Measurements from ENCODE around the gene GPC3. TPM values are rescaled to one million over a fixed set of nuclear protein-coding genes. Genes with fewer than 3 reads are reported as not detected.
"Not testable (repeated sequence)": the region's sequence is repeated elsewhere in the genome, so short reads cannot be mapped to it uniquely, and the experiment has no call there.

The GPC3 gene
- total and polyA plus RNA-seq, 2 of the 4 experiments (the other 2 are of a cell fraction): not detected

- in situ Hi-C loops (cut with MboI; ENCODE audit: low sequenced_read_pairs); intact Hi-C loops (cut with micrococcal nuclease): not testable (repeated sequence)
Observed at GRCh38 chrX:133888084-133888483, 97.3 kb downstream of the GPC3 start.

More at GRCh38 chrX:133888084-133888483, 97.3 kb downstream of the GPC3 start:
- H3K4me3 ChIP-seq (ENCODE audit: insufficient read depth, low read depth, low read length); H3K14ac ChIP-seq (replicated peaks; ENCODE audit: low read depth, low read length); H3K56ac ChIP-seq (ENCODE audit: extremely low read depth, insufficient read depth, low read length); H2BK120ac ChIP-seq (ENCODE audit: low read depth, low read length); H4K91ac ChIP-seq (ENCODE audit: insufficient read depth, low read depth, low read length); H2AK9ac ChIP-seq (replicated peaks; ENCODE audit: low read depth, low read length, poor library complexity); H3K36me3 ChIP-seq (ENCODE audit: control insufficient read depth, insufficient read depth, low read length); H2AK5ac ChIP-seq (ENCODE audit: low read depth, low read length); H2BK20ac ChIP-seq (ENCODE audit: low read depth, low read length); H3K18ac ChIP-seq (ENCODE audit: low read depth, low read length); H3K27me3 ChIP-seq (ENCODE audit: control insufficient read depth, insufficient read depth, low read length); H3K4me1 ChIP-seq (ENCODE audit: control insufficient read depth, insufficient read depth, low read length); dilution Hi-C loops (cut with HindIII; ENCODE audit: low sequenced_read_pairs, unreplicated experiment); H3K23ac ChIP-seq (ENCODE audit: low read depth, low read length); H3K9ac ChIP-seq (ENCODE audit: low read depth, low read length); POLR2A ChIA-PET (ENCODE audit: unreplicated experiment); BruUV-seq (replicated peaks); H2AFZ ChIP-seq (replicated peaks; ENCODE audit: low read length, poor library complexity); DNase-seq; CTCF ChIA-PET; H2BK5ac ChIP-seq (ENCODE audit: low read depth, low read length, poor library complexity, severe bottlenecking); H3K9me3 ChIP-seq (ENCODE audit: control insufficient read depth, insufficient read depth, low read length); H4K8ac ChIP-seq (ENCODE audit: low read depth in 2 of 2, low read length in 2 of 2); H3K79me1 ChIP-seq (ENCODE audit: low read depth in 1 of 2, low read length in 2 of 2); H3K4me2 ChIP-seq (ENCODE audit: low read depth, low read length); H3K4ac ChIP-seq (ENCODE audit: low read depth, low read length); H2BK15ac ChIP-seq (ENCODE audit: low read depth, low read length); H4K20me1 ChIP-seq (ENCODE audit: insufficient read depth, low read length); H3K9me1 ChIP-seq (ENCODE audit: insufficient read depth, low read length); H3K27ac ChIP-seq (ENCODE audit: insufficient read depth, low read length); ATAC-seq (ENCODE audit: low read depth); H4K5ac ChIP-seq (ENCODE audit: low read depth, low read length): not testable (repeated sequence)
- WGBS, 2 experiments (ENCODE audit: extremely low coverage in 2 of 2, insufficient read length in 1 of 2): no CpG with 5 or more reads among the region's 3 CpGs

Data from IMR-90 (cell line).